T-helper 1 cell treated with Interleukin-12 subunit alpha and Interleukin-12 subunit beta and Interleukin-4 antibody, amounts not matched to agents 30 ng/mL and 1 ng/mL, for 36 hours (primary cell): Measurements from ENCODE around the gene CNPY3. TPM values are rescaled to one million over a fixed set of nuclear protein-coding genes. Genes with fewer than 3 reads are reported as not detected.
"Not testable (repeated sequence)": the region's sequence is repeated elsewhere in the genome, so short reads cannot be mapped to it uniquely, and the experiment has no call there.

Experiments
- intact Hi-C: fragments of 100-400 bp; cut with micrococcal nuclease; formaldehyde crosslinking; loops from one replicate; pipeline ENCODE4 v1.15.1; 2024
- total RNA-seq: library from RNA; stranded (reverse); gene quantifications from 2 replicates; pipeline ENCODE4 v1.2.3, GENCODE V29; 2022

CNPY3 gene
- total RNA-seq, 1 donor from 2014 or later, result 44.9 TPM

- intact Hi-C loops, result no loop called here
Measured at GRCh38 chr6:42952389-42952788, 23.1 kb downstream of the CNPY3 start.

DNA sequence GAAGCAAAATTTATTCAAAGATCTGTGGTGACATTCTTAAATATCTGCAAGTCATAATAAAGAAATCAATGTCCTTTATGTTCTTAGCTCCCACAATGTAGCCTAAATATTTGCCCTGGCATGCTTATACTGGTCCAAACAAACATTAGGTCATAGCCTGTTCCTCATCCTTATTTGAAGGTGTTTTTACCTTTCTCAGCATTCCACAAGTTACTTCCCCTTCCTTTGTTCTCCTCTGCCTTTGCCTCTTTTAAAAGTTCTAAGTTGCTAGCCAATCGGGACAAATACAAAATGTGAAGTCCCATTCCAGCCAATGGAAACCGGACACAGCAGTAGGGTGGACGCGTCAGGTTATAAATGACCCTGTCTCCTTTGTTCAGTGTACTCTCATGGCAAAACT lies 25.1 kb downstream of the CNPY3 start:
- intact Hi-C loops, result not testable (repeated sequence)

DNA sequence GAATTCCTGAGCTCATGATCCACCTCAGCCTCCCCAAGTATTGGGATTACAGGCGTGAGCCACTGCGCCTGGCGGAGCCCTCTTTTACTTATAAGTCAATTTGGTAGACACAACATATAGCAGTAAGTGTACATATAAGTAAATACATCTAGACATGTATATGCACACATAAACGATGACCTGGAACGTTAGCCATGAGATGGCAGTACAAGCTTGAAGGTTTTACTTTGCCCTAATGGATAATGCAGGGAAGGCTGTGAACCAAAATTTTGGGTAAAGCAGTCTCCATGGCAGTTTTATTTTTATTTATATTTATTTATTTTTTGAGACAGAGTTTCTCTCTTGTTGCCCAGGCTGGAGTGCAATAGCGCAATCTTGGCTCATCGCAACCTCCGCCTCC lies 28.8 kb downstream of the CNPY3 start:
- intact Hi-C loops, result no loop called here

GRCh38 chr6:42959917-42960242 lies 30.6 kb downstream of the CNPY3 start:
- intact Hi-C loops, result no loop called here

GRCh38 chr6:42960243-42961019 lies 31.2 kb downstream of the CNPY3 start, which contains the start of gene GNMT:
Gene GNMT (plus strand): TSS chr6:42960754. CDS start chr6:42960768, 14 bp downstream.
- intact Hi-C loops, result no loop called here

- intact Hi-C loops, result no loop called here
Measured at GRCh38 chr6:42961020-42961470, 31.8 kb downstream of the CNPY3 start.

- intact Hi-C loops, result loop anchor here (2.0 kb wide), 1 partner anchor 33 kb away; no protein-coding TSS in a partner anchor
Measured at GRCh38 chr6:42962096-42962495, 32.8 kb downstream of the CNPY3 start.

- intact Hi-C loops, result loop anchor here (2.0 kb wide), 1 partner anchor 32 kb away; no protein-coding TSS in a partner anchor
Measured at GRCh38 chr6:42962502-42963178, 33.4 kb downstream of the CNPY3 start.

DNA sequence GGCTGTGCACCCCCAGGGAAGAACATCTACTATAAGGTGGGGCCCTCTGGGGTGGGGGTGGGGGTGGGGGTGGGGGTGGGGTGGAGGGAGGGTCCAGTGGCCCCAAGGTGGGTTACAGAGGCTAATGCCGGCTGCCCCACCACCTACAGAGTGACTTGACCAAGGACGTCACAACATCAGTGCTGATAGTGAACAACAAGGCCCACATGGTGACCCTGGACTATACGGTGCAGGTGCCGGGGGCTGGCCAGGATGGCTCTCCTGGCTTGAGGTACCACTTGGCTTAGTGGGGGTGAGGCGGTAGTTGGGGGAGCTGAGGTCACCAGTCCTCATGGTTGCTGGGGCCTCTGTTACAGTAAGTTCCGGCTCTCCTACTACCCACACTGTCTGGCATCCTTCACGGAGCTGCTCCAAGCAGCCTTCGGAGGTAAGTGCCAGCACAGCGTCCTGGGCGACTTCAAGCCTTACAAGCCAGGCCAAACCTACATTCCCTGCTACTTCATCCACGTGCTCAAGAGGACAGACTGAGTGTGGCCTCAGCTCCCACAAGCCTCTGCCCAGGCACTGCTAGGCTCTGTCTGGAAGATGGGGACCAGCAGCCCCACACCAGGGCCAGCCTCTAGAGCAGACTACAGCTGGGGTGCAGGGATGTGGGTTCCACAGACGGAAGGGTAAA lies 34.0 kb downstream of the CNPY3 start:
- intact Hi-C loops, result loop anchor here (2.0 kb wide), 1 partner anchor 31 kb away; no protein-coding TSS in a partner anchor

DNA sequence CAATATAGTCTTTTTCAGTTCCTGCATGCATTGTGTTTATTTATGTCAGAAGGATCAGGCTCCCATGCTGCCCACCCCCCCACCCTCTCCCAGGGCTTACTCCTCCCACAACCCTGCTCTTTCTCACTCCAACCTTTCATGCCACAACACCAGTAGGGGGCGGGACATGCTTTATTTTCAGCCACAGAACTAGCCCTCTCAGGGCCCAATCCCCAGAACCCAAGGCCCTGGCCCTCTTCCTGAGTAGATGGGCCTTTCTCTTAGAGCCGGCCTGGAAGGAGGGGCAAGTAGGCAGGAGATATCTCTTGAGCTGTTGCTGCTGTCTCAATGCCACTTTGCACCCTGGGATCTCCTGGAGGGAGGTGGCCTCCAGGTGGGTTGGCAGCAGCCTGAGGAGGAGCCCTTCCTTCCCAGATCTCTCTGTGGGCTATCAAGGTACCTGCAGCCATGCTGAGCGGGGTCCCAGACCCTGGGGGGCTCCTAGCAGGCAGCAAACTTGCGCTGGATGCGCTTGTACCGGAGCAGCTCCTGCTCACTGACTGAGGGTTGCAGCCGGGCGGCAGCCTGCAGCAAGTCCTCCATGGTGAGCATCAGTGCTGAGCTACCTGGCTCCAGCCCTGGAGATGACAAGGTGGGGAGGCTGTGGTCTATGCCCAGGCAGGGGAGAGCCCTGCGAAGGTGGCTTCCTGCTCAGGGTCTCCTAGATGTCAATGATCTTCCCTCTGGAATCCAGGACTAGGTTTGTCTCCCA lies 34.8 kb downstream of the CNPY3 start:
- intact Hi-C loops, result loop anchor here (1.0 to 2.0 kb wide), 2 partner anchors 31 to 179 kb away; no protein-coding TSS in a partner anchor

- intact Hi-C loops, result no loop called here
Measured at GRCh38 chr6:42966571-42966970, 37.3 kb downstream of the CNPY3 start.

GRCh38 chr6:42967228-42967627 lies 37.9 kb downstream of the CNPY3 start:
- intact Hi-C loops, result no loop called here

- intact Hi-C loops, result no loop called here
Measured at GRCh38 chr6:42968126-42968701, 38.9 kb downstream of the CNPY3 start.

GRCh38 chr6:42968783-42969182 lies 39.5 kb downstream of the CNPY3 start:
- intact Hi-C loops, result no loop called here

- intact Hi-C loops, result no loop called here
Measured at GRCh38 chr6:42969431-42969830, 40.2 kb downstream of the CNPY3 start.

GRCh38 chr6:42969934-42970333 lies 40.7 kb downstream of the CNPY3 start:
- intact Hi-C loops, result no loop called here

DNA sequence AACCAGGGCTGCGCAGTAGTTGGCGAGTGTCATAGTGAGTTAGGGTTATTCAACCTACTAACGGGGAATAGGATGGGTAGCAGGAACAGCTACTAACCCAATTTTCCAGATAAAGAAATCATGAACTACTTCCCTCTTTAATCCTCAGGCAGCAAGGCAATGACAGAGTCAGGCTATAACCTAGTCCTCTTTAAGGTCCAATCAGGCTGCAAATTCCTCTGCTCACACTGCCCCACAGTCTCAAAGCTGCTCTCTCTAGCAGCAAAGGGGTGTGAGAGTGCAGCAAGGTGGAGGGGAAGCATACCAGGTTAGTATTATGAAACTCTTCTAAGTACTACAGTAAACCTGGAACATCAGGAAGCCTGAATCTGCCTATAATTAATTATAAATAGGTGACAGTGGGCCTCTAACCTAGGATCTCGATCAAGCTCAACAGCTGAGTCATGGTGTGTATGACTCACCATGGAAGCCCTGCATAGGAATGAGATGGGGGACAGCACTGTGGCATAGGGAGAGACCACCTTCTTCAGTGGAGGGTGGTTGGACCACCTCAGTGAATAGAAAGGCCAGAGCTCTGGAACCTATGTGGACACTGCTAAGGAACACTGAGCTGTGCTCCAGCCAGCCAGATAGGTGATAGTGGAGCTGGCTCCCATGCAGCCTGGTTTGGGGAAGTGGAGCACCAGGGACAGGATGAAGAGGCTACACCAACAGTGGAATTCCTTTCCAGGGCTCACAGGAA lies 41.8 kb downstream of the CNPY3 start:
- intact Hi-C loops, result no loop called here

DNA sequence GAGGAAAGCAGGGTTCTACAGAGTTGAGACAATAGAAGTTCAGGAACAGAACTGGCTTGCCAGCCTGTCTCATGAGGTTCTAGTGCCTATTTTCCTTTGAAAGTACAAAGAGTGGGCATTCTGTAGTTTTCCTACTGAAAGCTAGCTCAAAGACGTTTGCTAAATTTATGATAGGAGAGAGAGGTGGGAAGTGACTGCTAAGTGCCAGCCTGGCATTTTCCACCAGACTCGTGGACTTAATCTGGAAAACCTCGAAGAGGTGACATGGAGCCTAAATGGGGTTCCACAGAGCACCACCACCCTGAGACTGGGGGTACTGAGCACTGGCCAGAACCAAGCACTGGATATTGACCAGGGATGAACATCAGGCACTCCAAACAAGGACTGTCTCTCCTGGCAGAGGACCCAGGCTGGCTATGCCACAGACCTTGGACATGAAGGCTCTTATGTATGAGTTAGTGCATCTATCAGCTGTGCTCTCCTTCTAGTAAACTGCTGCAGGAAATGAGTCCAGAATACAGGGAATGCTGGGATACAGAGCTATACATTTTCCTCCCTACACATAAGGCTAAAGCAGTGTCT lies 42.6 kb downstream of the CNPY3 start:
- intact Hi-C loops, result no loop called here

DNA sequence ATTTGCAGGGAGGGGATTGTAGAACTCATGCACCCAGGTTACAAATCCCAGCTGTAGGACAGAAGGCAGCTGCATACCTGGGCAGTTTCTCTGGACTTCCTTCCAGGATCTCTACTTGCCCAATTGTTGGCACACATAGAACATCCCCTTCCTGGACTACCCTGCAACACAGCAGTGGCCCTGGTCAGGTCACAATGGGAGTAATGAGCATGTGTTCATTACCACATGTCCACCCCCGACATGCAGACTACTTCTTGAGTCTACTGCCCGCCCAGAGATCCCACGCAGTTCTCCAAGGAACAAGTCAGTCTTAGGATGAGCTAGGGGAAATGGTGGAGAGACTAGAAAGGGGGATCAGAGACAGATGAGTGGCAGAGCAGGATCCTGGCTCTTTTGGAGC lies 44.6 kb downstream of the CNPY3 start:
- intact Hi-C loops, result no loop called here
